Ishikawa (cell line): ENCODE measurements around the gene RBMS3.

Source experiments
- CEBPB ChIP-seq: IDR thresholded peaks from 2 replicates; pipeline ENCODE4 v1.6.1; 2012
- CREB1 ChIP-seq: IDR thresholded peaks from 2 replicates; pipeline ENCODE4 v1.6.1; 2012; ENCODE audit warnings: low read depth
- EGR1 ChIP-seq: IDR thresholded peaks from 2 replicates; pipeline ENCODE4 v1.6.1; 2012
- EP300 ChIP-seq: IDR thresholded peaks from 2 replicates; pipeline ENCODE4 v1.6.1; 2012; ENCODE audit warnings: borderline replicate concordance
- FOXM1 ChIP-seq: IDR thresholded peaks from 2 replicates; pipeline ENCODE4 v1.6.1; 2012; ENCODE audit warnings: low read depth, borderline replicate concordance
- MAX ChIP-seq: IDR thresholded peaks from 2 replicates; pipeline ENCODE4 v1.6.1; 2012
- NFIC ChIP-seq: IDR thresholded peaks from 2 replicates; pipeline ENCODE4 v1.6.1; 2012
- RAD21 ChIP-seq: IDR thresholded peaks from 2 replicates; pipeline ENCODE4 v1.6.1; 2012; ENCODE audit warnings: low read depth
- REST ChIP-seq: IDR thresholded peaks from 2 replicates; pipeline ENCODE4 v1.6.1; 2012; ENCODE audit warnings: low read depth, mild to moderate bottlenecking
- TAF1 ChIP-seq: IDR thresholded peaks from 2 replicates; pipeline ENCODE4 v1.6.1; 2012; ENCODE audit warnings: low read depth, mild to moderate bottlenecking
- TCF12 ChIP-seq: IDR thresholded peaks from 2 replicates; pipeline ENCODE4 v1.6.1; 2012; ENCODE audit warnings: low read depth
- TEAD4 ChIP-seq: IDR thresholded peaks from 2 replicates; pipeline ENCODE4 v1.6.1; 2012
- YY1 ChIP-seq: IDR thresholded peaks from 2 replicates; pipeline ENCODE4 v1.6.1; 2012; ENCODE audit warnings: low read depth
- ZBTB7A ChIP-seq: IDR thresholded peaks from 2 replicates; pipeline ENCODE4 v1.6.1; 2012; ENCODE audit warnings: low read depth
- TF ChIP-seq, protein P1 (sequence below): IDR thresholded peaks from 2 replicates; pipeline ENCODE4 v1.6.1; 2012

The RBMS3 gene

GRCh38 chr3:29565236-29565635, 284.4 kb downstream of the RBMS3 start:
- TF ChIP-seq CREB1 = no peak
- TF ChIP-seq ZBTB7A = no peak

DNA sequence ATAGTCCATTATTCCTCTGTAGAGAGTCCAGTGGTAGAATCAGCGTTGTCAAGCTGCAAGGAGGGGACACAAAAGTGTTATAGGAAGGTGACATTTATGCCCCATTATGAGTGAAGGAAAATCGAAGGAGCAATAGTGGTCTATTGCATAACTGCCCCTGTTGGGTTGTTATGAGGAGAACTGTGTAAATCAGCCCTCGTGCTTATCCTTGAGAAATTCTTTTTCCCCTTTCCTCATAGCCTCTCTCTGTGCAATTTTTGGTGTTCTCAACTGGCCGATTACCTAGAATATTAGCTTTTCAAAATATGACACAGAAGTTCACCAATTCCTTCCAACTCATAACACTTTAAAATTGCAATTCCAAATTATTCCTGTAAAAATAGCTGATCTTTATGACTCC, 286.6 kb downstream of the RBMS3 start:
- TF ChIP-seq REST = no peak
- TF ChIP-seq, protein P1, sequence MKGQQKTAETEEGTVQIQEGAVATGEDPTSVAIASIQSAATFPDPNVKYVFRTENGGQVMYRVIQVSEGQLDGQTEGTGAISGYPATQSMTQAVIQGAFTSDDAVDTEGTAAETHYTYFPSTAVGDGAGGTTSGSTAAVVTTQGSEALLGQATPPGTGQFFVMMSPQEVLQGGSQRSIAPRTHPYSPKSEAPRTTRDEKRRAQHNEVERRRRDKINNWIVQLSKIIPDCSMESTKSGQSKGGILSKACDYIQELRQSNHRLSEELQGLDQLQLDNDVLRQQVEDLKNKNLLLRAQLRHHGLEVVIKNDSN = no peak
- no peak for TF ChIP-seq TAF1
- no peak for TF ChIP-seq MAX
- no peak for TF ChIP-seq NFIC
- TF ChIP-seq EGR1 = no peak
- no peak for TF ChIP-seq ZBTB7A
- no peak for TF ChIP-seq EP300

DNA sequence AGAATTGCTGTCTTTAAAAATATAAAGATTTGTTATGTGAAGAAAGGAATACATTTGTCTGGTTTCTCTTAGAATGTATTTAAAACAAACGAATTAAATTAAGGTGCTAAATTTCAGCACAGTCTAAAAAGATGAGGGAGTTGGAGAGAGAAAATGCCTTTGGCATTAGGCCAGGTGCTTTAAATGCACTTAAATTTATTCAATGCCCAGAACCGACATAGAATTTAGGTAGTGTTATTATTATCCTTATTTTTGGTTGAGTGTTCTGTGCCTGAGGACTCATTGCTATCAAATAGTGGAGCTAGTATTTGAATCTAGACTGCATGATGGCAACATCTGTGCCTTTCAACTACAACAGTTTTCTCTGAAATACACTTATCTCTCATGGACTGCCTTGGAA, 287.5 kb downstream of the RBMS3 start:
- TF ChIP-seq CREB1 (no peak), YY1 (no peak), EGR1 (no peak), FOXM1 (no peak), EP300 (no peak), MAX (no peak), ZBTB7A (no peak), RAD21 (no peak), TCF12 (no peak), NFIC (no peak; the same call in 1 of the 2 replicates)
- TF ChIP-seq, protein P1 = no peak

DNA sequence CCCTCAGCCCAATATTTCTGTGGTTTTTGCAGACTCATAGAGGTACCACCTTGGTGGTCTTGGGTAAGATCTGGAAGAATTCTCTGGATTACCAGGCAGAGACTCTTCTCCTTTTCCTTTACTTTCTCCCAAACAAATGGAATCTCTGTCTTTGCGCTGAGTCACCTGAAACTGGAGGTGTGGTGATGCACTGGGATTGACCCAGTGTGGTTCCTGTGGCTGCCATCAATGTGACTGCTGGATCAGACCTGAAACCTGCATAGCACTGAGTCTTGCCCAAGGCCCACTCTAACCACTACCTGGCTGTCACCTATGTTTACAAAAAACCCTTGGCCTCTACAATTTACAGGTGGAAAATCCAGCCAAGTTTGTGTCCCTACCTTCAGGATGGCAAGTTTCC, 295.3 kb downstream of the RBMS3 start:
- TF ChIP-seq FOXM1 (no peak), RAD21 (no peak), EGR1 (no peak), TAF1 (no peak), YY1 (no peak), ZBTB7A (no peak), EP300 (no peak), CEBPB (no peak), TEAD4 (no peak), CREB1 (no peak), NFIC (no peak), TCF12 (no peak), MAX (no peak), REST (no peak)
- TF ChIP-seq, protein P1 = no peak

DNA sequence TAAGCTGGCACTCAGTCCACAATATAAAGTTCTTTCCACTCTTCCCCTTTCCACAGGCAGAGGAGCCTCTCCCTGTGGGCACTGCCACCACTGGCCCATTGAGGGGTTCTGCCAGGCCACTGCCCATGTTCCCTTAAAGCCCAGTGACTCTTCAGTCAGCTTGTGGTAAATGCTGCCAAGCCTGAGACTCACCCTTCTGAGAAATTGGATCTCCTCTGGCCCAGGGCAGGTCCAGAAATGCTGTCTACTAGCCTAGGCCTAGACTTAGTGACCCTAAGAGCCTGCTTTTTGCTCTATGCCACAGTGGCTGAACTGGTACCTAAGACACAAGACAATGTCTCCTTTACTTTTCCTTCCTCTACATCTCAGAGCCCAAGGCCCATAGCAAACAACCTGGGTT, 295.8 kb downstream of the RBMS3 start:
- TF ChIP-seq CREB1 = no peak
- TF ChIP-seq TEAD4 = no peak

- TF ChIP-seq CEBPB (no peak), RAD21 (no peak), TCF12 (no peak), TEAD4 (no peak), ZBTB7A (no peak), YY1 (no peak), TAF1 (no peak), FOXM1 (no peak), EP300 (no peak), CREB1 (no peak), NFIC (no peak), MAX (no peak), REST (no peak), EGR1 (no peak)
- TF ChIP-seq, protein P1 = no peak
These were observed 296.4 kb downstream of the RBMS3 start for GRCh38 chr3:29577250-29577649.
